ENCODE results near the gene EEF1AKMT3.

The EEF1AKMT3 gene

DNA sequence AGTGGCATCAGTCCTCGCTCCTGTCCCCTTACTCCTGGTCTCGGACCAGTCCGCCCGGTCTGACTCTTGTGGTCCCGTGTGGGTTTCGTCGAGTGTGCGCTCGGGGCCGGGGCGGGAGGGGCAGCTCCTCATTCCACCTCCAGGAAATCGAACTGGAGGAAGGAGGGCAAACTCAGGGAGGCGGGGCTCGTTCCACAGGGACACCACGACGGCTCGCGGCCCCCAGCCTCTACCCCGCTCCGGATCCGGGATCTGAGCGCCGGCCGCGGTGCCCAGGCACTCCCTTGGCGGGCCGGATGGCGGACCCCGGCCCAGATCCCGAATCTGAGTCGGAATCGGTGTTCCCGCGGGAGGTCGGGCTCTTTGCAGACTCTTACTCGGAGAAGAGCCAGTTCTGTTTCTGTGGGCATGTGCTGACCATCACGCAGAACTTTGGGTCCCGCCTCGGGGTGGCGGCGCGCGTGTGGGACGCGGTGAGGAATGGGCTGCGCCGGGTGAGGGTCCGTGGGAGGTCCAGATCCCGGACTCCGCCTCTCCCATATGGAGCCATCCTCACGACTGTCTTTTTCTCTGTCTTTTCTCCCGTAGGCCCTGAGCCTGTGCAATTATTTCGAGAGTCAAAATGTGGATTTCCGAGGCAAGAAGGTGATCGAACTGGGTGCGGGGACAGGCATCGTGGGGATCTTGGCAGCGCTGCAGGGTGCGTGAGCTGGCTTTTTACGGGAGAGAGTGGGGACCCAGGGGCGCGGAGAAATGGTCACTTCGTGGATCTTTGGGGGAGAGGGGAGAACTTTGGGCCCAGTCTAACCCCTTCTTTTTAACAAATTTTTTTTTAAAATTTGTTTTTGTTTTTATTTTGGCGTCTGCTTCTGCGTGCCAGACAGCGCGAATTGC lies at the start of gene EEF1AKMT3:
Gene EEF1AKMT3 (plus strand): TSS at position 186 of the 894 bp plus-strand sequence. CDS start 111 bp downstream, at position 297.
- peak within 1 kb of the TSS; percentile 99 for H2AFZ ChIP-seq (ENCODE audit: low read length)
- peak within 1 kb of the TSS; percentile 97 for H3K9ac ChIP-seq (ENCODE audit: low read length)
- peak within 1 kb of the TSS; percentile 95 for H3K27ac ChIP-seq (ENCODE audit: low read length)
- H3K9me2 ChIP-seq (replicated peaks; ENCODE audit: insufficient read depth, low read length), result no peaks in the 10 kb centered on the region
- 0 out of 2 replicates have a peak, but pooled peaks cover 4% of the 10 kb centered on the region for H3K4me1 ChIP-seq (ENCODE audit: low read length)
- H3K27me3 ChIP-seq (replicated peaks; ENCODE audit: insufficient read depth, low read length), result no peaks in the 10 kb centered on the region
- peaks cover 4% of the 10 kb centered on the region; the same call in 1 of the 2 replicates for H3F3A ChIP-seq (ENCODE audit: insufficient read depth, low read length)
- TF ChIP-seq CTCF (IDR thresholded peaks at IDR 0.05; ENCODE audit: low read length) (no peak), EZH2 (optimal IDR thresholded peaks at IDR 0.05; ENCODE audit: low read depth, low read length) (no peak), EZH2phosphoT487 (IDR thresholded peaks at IDR 0.05; ENCODE audit: low read length) (no peak)
- peak within 1 kb of the TSS; percentile 97 for H3K4me3 ChIP-seq (ENCODE audit: low read length)
- peak within 1 kb of the TSS; percentile 94 for H3K4me2 ChIP-seq (ENCODE audit: low read depth, low read length)
- H4K20me1 ChIP-seq (ENCODE audit: insufficient read depth, low read length), result no peaks in the 10 kb centered on the region
- DNase-seq, result peak; percentile 33
- H3K9me3 ChIP-seq (replicated peaks; ENCODE audit: insufficient read depth, low read length), result no peaks in the 10 kb centered on the region
- no peaks in the 10 kb centered on the region; the same call in 1 of the 2 replicates for H3K36me3 ChIP-seq (replicated peaks; ENCODE audit: insufficient read depth, low read length)
- H3K79me2 ChIP-seq (ENCODE audit: low read length), result peaks cover 12% of the 10 kb centered on the region

GRCh38 chr12:57722716-57723629 lies 49.4 kb upstream of the EEF1AKMT3 start:
- Histone ChIP-seq H3K9me2 (replicated peaks; ENCODE audit: insufficient read depth, low read length) (no peaks in the 10 kb centered on the region), H3K79me2 (ENCODE audit: low read length) (no peaks in the 10 kb centered on the region), H3K27ac (ENCODE audit: low read length) (no peak overlapping the region), H3K4me3 (ENCODE audit: low read length) (no peak overlapping the region), H3K4me2 (ENCODE audit: low read depth, low read length) (no peak overlapping the region), H3K9me3 (replicated peaks; ENCODE audit: insufficient read depth, low read length) (no peaks in the 10 kb centered on the region), H3K36me3 (replicated peaks; ENCODE audit: insufficient read depth, low read length) (no peaks in the 10 kb centered on the region; the same call in 1 of the 2 replicates), H4K20me1 (ENCODE audit: insufficient read depth, low read length) (no peaks in the 10 kb centered on the region), H3K4me1 (ENCODE audit: low read length) (no peaks in the 10 kb centered on the region), H2AFZ (ENCODE audit: low read length) (no peak overlapping the region), H3K27me3 (replicated peaks; ENCODE audit: insufficient read depth, low read length) (no peaks in the 10 kb centered on the region), H3F3A (ENCODE audit: insufficient read depth, low read length) (no peaks in the 10 kb centered on the region; the same call in 1 of the 2 replicates), H3K9ac (ENCODE audit: low read length) (no peak overlapping the region)
- TF ChIP-seq CTCF (IDR thresholded peaks at IDR 0.05; ENCODE audit: low read length) (no peak), EZH2phosphoT487 (IDR thresholded peaks at IDR 0.05; ENCODE audit: low read length) (no peak), EZH2 (optimal IDR thresholded peaks at IDR 0.05; ENCODE audit: low read depth, low read length) (no peak)
- no peak for DNase-seq

DNA sequence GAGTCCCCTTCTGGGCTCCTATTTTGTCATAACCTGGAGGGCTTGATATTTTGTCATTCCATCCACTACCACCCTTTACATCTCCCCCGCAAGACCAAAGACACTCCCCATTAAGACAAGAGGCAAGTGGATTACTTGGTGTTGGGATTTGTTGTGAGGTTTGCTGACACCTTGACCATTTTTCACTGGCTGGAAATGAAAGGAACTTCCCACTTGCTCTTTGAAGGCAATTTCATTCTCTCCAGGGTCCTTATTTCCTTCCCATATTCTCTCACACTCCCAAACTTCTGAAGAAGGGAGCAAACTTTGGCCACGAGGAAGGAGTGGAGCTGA lies 48.8 kb upstream of the EEF1AKMT3 start:
- H3K4me3 ChIP-seq (ENCODE audit: low read length), result no peak overlapping the region
- no peaks in the 10 kb centered on the region for H4K20me1 ChIP-seq (ENCODE audit: insufficient read depth, low read length)
- TF ChIP-seq EZH2 (optimal IDR thresholded peaks at IDR 0.05; ENCODE audit: low read depth, low read length) (no peak), EZH2phosphoT487 (IDR thresholded peaks at IDR 0.05; ENCODE audit: low read length) (no peak), CTCF (IDR thresholded peaks at IDR 0.05; ENCODE audit: low read length) (no peak)
- no peak for DNase-seq
- H3F3A ChIP-seq (ENCODE audit: insufficient read depth, low read length), result no peaks in the 10 kb centered on the region; the same call in 1 of the 2 replicates
- H3K4me1 ChIP-seq (ENCODE audit: low read length), result no peaks in the 10 kb centered on the region
- no peaks in the 10 kb centered on the region for H3K27me3 ChIP-seq (replicated peaks; ENCODE audit: insufficient read depth, low read length)
- no peak overlapping the region for H3K27ac ChIP-seq (ENCODE audit: low read length)
- no peak overlapping the region for H2AFZ ChIP-seq (ENCODE audit: low read length)
- no peaks in the 10 kb centered on the region; the same call in 1 of the 2 replicates for H3K36me3 ChIP-seq (replicated peaks; ENCODE audit: insufficient read depth, low read length)
- H3K9me2 ChIP-seq (replicated peaks; ENCODE audit: insufficient read depth, low read length), result no peaks in the 10 kb centered on the region
- no peaks in the 10 kb centered on the region for H3K9me3 ChIP-seq (replicated peaks; ENCODE audit: insufficient read depth, low read length)
- no peak overlapping the region for H3K9ac ChIP-seq (ENCODE audit: low read length)
- no peak overlapping the region for H3K4me2 ChIP-seq (ENCODE audit: low read depth, low read length)
- no peaks in the 10 kb centered on the region for H3K79me2 ChIP-seq (ENCODE audit: low read length)

Data from MM.1S (cell line).